Prostate gland (tissue), 2 donors: ENCODE measurements around the gene TBC1D22A. TPM values are rescaled to one million over a fixed set of nuclear protein-coding genes. Genes with fewer than 3 reads are reported as not detected.

Source experiments
- DNase-seq: peaks from one replicate; pipeline ENCODE4 v3.0.0-alpha.2; 2019; ENCODE audit warnings: low spot score
- H3K27ac ChIP-seq, 2 donors: fragments of 200-600 bp; sonication (generic); 2 replicates each; pipeline ENCODE4 v1.5.1; 2017 to 2019
- H3K27me3 ChIP-seq: fragments of 200-600 bp; sonication (generic); replicated peaks from 2 replicates; pipeline ENCODE4 v1.5.1; 2019; ENCODE audit not compliant: insufficient read depth
- H3K36me3 ChIP-seq, 2 donors: fragments of 200-600 bp; sonication (generic); 1 replicate in 1 of 2; 2 replicates in 1 of 2; pipeline versions ENCODE4 v1.5.1 to v1.8.1; 2017 to 2019
- H3K4me1 ChIP-seq: fragments of 200-600 bp; sonication (generic); replicated peaks from 2 replicates; pipeline ENCODE4 v1.5.1; 2019
- H3K4me3 ChIP-seq, 2 donors: fragments of 200-600 bp; sonication (generic); 2 replicates each; pipeline ENCODE4 v1.5.1; 2017 to 2019
- H3K9me3 ChIP-seq: fragments of 200-600 bp; sonication (generic); 2 replicates; pipeline ENCODE4 v1.5.1; 2017
- CTCF ChIP-seq, 4 experiments: fragments of 200-600 bp in 2 of 4; fragments of 450-650 bp in 2 of 4; sonication (generic) in 2 of 4; IDR thresholded peaks; 1 replicate in 3 of 4; 2 replicates in 1 of 4; pipeline ENCODE4 v1.5.1; 2016 to 2019; ENCODE audit warnings: antibody characterized with exemption in 4 of 4, mild to moderate bottlenecking in 2 of 4, moderate library complexity in 2 of 4
- POLR2A ChIP-seq: fragments of 450-650 bp; IDR thresholded peaks from one replicate; pipeline ENCODE4 v1.6.1; 2016; ENCODE audit warnings: antibody characterized with exemption, mild to moderate bottlenecking
- POLR2AphosphoS5 ChIP-seq: sonication (generic); formaldehyde crosslinking; IDR thresholded peaks from one replicate; pipeline ENCODE4 v1.6.1; 2017; ENCODE audit warnings: antibody characterized with exemption
- WGBS: methylation state at CpG from one replicate; pipeline ENCODE4 v1.1.5; 2018; 5-methylcytosine and 5-hydroxymethylcytosine counted together
- intact Hi-C: fragments of 100-400 bp; cut with DNase I; formaldehyde crosslinking; loops from one replicate; pipeline ENCODE4 v1.14.2; 2022
- total RNA-seq, 2 donors: library from RNA; depleted of rRNA; stranded (reverse); fragments of >200 nt; gene quantifications; one replicate each; pipeline ENCODE4 v1.1.0, GENCODE V29; 2016

Gene TBC1D22A
- total RNA-seq, 2 donors from 2014 or later, result 16.0 to 30.7 TPM

GRCh38 chr22:47175151-47176025, 412.9 kb downstream of the TBC1D22A start:
- Histone ChIP-seq H3K9me3 (no peaks in the 10 kb centered on the region), H3K4me1 (no peaks in the 10 kb centered on the region), H3K4me3 (no peak overlapping the region), H3K27ac (no peak overlapping the region), H3K27me3 (no peaks in the 10 kb centered on the region), H3K36me3 (no peaks in the 10 kb centered on the region)
- intact Hi-C loops, result no loop called here
- 74% methylated on average over 26 of the region's 38 CpGs for WGBS
- DNase-seq, result no peak
- TF ChIP-seq POLR2A (no peak), CTCF (IDR thresholded peaks at IDR 0.05) (no peak), POLR2AphosphoS5 (no peak)

- Histone ChIP-seq H3K9me3 (no peaks in the 10 kb centered on the region), H3K36me3 (no peaks in the 10 kb centered on the region), H3K27me3 (no peaks in the 10 kb centered on the region), H3K27ac (no peak overlapping the region), H3K4me3 (no peak overlapping the region), H3K4me1 (no peaks in the 10 kb centered on the region)
- 95% methylated on average over 5 of the region's 9 CpGs for WGBS
- intact Hi-C loops, result no loop called here
- TF ChIP-seq CTCF (IDR thresholded peaks at IDR 0.05) (no peak), POLR2A (no peak), POLR2AphosphoS5 (no peak)
- no peak for DNase-seq
These were observed 413.6 kb downstream of the TBC1D22A start for GRCh38 chr22:47176026-47176389.

- H3K9me3 ChIP-seq, result no peaks in the 10 kb centered on the region
- intact Hi-C loops, result no loop called here
These were observed 414.3 kb downstream of the TBC1D22A start for GRCh38 chr22:47176573-47177333.

GRCh38 chr22:47177334-47177815, 414.9 kb downstream of the TBC1D22A start:
- WGBS, result 96% methylated on average over 16 of the region's 16 CpGs
- intact Hi-C loops, result no loop called here
- Histone ChIP-seq H3K36me3 (no peaks in the 10 kb centered on the region), H3K4me1 (no peaks in the 10 kb centered on the region), H3K9me3 (no peaks in the 10 kb centered on the region), H3K4me3 (no peak overlapping the region), H3K27me3 (no peaks in the 10 kb centered on the region), H3K27ac (no peak overlapping the region)
- no peak for DNase-seq
- TF ChIP-seq POLR2AphosphoS5 (no peak), CTCF (IDR thresholded peaks at IDR 0.05) (no peak), POLR2A (no peak)

More at GRCh38 chr22:47176573-47177333, 414.3 kb downstream of the TBC1D22A start:
- H3K36me3 ChIP-seq, result no peaks in the 10 kb centered on the region
- H3K27ac ChIP-seq, result no peak overlapping the region
- WGBS, result 92% methylated on average over 21 of the region's 24 CpGs
- TF ChIP-seq POLR2A (no peak), CTCF (IDR thresholded peaks at IDR 0.05) (no peak), POLR2AphosphoS5 (no peak)
- H3K4me1 ChIP-seq, result no peaks in the 10 kb centered on the region
- H3K4me3 ChIP-seq, result no peak overlapping the region
- no peak for DNase-seq
- no peaks in the 10 kb centered on the region for H3K27me3 ChIP-seq
